Fibroblast of skin of right biceps (primary cell): Measurements from ENCODE around the gene PALB2.

Experiments
- DNase-seq: peaks from one replicate; pipeline ENCODE4 v3.0.0-alpha.2; 2013

The PALB2 gene

DNA sequence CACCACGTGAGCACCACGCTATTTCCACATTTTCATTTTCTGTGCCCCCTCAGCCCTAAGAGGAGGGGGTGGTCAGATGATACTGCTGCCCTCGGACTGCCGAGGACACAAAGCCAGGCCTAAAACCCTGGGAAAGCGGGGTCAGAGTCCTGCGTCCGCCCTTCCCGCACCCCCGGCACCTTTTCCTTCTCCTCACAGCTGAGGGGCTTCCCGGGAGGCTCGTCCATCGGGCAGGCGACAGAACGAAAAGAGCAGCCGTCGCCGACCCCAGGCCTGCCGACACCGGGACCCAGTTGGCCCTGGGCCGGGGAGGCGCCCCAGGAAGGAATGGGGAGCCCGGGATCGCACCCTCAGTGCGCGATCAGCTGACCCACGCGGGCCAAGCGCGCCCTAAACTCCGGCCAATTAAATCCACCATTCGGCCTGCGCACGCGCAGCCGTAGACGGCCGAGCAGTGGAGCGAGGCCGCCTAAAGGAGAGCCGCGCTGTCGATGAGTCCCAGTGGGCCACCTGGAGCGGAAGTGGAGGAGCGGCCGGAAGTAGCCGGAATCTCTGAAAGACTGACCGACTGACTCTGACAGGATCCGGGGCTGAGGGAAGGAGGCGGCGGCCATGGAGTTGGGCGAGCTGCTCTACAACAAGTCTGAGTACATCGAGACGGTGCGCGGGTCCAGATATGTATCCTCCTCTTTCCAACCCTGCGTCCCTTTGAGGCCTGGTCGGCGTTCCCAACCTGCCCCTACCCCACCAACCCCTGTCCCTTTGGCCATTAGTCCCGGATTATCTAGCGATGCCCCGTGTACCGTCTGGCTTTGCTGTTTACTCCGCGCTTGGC lies at the start of gene PALB2, which contains the start of gene DCTN5:
PALB2 (minus strand) TSS at position 380 of the 835 bp plus-strand sequence; CDS start at position 227, 153 bp downstream.
DCTN5 (plus strand) TSS at position 536 of the 835 bp plus-strand sequence; CDS start at position 613, 77 bp downstream.
- peak; percentile 93 for DNase-seq

DNA sequence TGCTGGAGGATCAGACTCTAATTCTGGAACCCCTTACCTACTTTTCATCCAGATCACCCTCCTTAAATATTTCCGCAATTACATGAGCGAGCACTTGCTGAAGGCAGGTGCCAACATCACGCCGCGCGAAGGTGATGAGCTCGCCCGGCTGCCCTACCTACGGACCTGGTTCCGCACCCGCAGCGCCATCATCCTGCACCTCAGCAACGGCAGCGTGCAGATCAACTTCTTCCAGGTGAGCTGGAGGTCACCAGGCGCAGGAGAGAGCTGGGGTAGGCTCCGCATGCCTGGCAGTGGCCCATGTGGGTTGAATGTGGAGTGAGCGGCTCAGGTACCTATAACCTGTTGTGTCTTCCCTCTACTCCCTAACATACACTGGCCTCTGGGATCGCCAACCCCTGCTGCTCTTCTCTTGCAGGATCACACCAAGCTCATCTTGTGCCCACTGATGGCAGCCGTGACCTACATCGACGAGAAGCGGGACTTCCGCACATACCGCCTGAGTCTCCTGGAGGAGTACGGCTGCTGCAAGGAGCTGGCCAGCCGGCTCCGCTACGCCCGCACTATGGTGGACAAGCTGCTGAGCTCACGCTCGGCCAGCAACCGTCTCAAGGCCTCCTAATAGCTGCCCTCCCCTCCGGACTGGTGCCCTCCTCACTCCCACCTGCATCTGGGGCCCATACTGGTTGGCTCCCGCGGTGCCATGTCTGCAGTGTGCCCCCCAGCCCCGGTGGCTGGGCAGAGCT lies 48.5 kb upstream of the PALB2 start:
- no peak for DNase-seq

DNA sequence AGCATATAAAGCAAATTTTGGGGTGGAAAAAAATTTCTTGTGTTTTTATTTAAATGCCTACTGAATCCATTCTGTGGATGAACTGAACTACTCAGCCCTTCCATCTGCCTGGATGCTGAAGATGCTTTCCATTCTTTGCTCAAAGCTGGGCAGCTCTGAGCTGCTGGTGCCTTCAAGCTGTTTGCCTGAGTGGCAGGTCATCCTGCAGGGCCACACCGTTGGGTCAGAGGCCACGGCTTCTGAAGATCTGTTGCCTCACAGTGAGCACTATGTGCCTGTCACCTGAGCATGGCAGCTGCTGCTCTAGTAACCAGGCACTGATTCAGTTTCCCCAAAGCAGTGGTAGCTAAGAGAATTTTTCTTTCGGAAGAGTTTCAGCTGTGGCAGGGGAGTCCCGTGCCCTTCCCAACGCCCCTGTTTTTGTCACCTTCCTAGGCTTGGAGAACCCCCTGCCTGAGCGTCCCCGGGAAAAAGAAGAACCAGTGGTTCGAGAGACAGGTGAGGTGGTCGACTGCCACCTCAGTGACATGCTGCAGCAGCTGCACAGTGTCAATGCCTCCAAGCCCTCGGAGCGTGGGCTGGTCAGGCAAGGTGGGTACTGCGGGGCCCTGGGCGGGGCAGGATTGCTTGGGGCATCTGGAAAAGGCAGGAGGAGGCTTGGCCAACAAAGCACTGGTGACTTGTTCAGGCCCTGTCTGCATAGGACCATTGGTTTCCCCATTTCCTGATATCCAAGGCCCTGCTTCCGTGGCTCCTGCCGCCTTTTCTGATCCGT lies 46.1 kb upstream of the PALB2 start:
- no peak for DNase-seq

DNA sequence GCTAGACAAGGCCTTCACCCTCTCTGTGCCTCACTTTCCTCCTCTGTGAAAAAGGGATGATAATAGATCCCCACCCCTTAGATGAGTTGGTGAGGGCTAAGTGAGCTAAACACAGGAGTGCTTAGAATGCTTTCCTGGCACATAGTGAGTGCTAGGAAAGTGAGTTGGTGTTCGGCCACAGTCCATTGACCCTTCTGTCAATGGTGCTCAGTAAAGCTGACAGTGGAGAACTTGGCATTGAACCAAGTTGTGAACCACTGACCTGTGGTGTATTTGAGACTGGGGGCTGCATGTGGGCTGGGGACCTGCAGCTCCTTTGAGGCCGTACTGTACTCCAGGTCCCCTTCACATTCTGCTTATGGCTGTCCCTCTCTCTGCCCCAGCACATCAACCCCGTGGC lies 42.4 kb upstream of the PALB2 start:
- no peak for DNase-seq

DNA sequence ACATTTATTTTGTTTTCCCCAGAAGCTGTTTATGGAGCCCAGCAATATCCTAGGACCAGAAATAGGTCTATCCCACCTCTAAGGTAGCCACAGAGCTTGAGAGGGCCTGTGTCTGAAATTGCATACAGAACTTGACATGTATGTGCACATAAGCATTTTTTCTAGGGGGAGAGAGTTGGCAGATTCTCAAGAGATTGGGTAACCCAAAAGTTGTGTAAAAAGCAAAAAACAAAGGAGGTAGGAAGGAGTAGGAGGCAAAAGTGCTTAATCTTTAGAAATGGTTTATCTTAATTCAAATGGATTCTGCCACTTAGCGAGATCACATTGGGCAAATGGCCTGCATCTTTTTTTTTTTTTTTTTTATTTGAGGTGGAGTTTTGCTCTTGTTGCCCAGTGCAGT lies 41.1 kb upstream of the PALB2 start:
- no peak for DNase-seq

DNA sequence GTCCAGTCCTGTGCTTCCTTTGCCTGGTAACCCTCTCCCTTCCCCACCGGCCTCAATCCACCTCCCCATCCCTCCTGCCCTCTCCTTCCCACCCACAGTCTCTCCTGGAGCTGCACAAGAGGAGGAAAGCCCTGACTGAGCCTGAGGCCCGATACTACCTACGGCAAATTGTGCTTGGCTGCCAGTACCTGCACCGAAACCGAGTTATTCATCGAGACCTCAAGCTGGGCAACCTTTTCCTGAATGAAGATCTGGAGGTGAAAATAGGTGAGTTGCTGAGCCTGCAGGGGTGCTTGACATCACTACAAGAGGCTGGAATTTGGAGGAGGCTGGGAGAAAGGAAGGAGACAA lies 38.9 kb upstream of the PALB2 start:
- no peak for DNase-seq

DNA sequence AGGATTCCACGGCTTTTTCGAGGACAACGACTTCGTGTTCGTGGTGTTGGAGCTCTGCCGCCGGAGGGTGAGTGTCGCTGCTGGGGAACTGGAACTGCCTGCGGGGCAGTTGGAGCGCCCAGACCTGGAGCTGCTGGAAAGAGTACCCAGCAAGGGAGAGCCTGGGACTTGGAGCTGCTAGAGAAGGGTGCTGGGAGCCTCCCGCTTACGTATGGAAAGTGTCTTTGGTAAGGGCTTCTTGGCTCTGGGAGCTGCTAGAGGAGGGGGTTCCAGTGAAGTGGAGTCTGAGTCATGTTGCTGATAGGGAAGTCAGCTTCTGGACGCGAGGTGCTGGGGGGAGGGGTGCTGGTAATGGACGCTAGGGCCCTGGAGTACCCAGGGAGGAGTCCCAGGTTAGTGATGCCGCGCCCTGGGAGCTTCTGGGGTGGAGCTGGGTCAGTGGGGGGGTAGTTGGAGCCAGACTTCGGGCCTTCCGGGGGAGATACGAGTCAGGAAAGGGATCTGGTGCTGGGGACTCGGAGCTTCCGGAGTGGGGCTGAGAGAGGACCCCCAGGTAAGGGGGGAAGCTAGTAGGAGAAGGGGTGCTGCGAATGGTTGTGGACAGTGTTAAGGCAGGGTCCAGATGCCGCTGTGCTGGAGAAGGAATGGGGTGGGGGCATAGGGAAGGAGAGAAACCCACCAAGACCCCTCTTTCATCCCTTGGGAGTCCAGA lies 38.3 kb upstream of the PALB2 start:
- peak; percentile 68 for DNase-seq

DNA sequence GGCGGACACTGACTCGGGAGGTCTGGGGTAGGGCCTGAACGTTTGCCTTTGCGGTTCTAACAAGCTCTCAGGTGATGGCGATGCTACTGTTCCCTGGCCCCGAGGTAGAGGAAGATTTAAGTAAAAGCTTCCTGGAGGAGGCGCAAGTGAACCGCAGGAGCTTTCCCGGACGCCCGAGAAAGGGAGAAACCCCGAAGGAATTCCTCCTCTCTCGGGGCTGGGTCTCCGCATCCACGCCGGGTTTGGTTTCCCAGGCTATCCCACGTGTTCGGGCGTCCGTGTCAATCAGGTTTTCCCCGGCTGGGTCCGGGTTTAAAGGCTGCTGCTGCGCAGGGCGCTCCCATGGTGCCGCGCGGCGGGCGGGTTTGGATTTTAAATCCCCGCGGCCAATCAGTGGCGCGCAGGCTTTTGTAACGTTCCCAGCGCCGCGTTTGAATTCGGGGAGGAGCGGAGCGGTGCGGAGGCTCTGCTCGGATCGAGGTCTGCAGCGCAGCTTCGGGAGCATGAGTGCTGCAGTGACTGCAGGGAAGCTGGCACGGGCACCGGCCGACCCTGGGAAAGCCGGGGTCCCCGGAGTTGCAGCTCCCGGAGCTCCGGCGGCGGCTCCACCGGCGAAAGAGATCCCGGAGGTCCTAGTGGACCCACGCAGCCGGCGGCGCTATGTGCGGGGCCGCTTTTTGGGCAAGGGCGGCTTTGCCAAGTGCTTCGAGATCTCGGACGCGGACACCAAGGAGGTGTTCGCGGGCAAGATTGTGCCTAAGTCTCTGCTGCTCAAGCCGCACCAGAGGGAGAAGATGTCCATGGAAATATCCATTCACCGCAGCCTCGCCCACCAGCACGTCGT lies 37.5 kb upstream of the PALB2 start, which contains the start of gene PLK1:
PLK1 (plus strand) TSS at position 460 of the 844 bp plus-strand sequence; CDS start at position 504, 44 bp downstream.
- DNase-seq: peak; percentile 89

DNA sequence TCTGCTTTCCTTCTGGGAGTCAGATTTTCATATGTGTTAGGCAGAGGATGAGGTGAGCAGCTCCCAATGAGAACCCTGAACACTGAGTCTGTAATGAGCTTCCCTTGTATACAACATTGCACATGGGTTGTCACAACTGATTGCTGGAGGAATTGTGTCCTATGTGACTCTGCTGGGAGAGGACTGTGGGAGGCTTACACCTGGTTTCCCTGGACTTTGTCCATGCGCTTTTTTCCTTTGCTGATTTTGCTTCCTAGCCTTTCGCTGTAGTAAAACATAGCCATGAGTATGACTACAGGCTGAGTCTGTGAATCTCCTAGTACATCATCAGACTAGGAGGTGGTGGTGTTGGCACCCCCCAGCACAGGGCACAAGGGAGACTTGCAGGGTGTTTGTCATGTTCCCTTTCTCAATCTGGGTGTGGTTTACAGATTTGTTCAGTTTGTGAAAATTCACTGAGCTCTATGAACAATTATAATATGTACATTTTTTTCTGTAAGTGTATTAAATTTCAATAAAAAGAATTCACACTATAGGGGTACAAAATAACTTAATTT lies 35.9 kb upstream of the PALB2 start:
- no peak for DNase-seq

DNA sequence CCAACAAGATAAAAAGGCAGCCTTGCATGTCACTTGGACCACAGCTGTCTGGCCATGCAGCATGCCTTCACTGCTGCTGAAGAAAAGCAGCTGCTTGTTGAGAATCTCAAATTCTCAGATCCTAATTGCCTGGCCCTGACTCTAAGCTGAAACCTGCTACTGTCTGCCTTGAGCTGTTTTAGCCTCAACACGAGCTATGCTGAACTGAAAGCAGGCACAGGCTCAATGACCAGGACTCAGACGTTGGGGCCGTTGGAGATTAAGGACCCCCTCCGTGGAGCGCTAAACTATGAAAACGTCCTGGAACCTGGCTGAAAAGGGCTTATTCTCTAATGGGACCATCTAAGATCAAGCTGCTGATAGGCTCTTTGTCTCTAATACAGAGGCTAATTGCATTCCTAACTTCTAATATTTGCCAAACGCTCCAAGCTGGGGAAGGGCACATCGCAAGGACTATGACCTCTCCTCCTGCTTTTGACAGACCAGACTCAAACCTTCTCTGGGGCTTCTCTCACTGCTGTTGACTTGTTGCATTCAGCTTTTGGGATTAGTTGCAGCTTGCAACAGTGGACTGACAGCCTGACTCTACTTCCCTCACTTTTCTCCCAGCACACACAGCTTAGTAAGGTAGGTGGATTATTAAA lies 33.0 kb upstream of the PALB2 start:
- DNase-seq: no peak

DNA sequence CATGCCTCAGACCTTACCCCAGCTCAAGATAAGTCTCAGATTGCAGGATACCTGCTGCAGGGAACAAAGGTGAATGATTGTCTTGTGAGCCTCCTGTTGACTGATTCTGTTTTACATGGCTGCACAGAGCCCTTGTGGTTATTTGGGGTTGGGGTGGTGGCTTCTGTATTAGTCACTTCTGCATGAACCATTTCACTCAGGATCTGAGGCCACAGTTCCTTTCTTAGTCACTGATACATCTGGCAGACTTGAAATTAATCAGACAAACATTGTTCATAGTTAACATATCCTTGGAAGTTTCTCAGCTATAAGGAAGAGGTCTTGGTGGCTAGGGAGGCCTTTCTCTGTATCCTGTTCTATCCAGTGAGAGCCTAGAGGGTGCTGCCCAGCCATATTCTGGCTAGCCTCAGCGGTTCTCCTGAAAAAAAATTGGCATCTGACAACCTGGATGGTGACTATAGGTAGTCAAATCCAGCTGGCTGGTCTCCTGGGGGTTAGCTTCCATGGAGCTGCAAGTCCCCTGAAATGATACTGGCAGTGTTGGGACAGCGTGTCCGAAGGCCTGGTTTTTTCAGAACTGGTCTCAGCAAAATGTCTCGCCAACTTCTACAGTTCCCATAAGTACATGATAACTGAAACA lies 29.1 kb upstream of the PALB2 start:
- DNase-seq: peak; percentile 86

DNA sequence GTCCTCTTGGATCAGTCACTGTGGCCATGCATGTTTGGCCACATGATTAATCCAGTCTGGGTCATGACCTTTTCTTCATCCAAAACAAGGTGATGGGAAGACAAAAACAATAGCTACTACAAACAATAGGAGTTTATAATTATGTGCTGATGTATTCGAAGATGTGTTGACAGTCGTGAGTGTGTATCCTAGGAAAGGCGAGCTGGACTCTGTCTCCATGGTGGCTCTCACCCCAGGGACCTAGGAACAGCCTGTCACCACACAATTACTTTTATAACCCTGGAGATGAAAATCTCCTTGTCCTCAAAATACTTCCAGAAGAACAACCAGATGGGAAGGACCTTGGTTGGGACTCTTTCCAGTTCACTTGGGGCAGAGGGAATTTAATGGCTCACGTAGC lies 27.8 kb upstream of the PALB2 start:
- DNase-seq: no peak

DNA sequence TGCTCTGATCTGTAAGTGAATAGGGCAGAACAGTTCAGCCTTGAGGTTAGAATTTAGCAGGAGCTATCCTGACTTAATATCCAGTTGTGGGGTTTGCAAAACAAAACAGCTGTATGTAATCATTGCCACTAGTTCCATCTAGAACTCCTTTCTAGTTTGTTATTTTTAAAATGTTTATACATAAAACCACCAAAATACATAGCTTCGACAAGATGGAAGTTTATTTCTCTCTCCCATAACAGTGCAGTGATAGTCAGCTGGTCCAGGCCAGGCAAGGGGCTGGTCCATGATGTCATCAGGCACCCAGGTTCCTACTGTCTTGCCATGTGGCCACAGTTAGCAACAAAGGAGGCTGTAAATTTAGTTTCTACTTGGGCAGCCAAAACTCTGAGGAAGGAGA lies 27.1 kb upstream of the PALB2 start:
- DNase-seq: no peak

DNA sequence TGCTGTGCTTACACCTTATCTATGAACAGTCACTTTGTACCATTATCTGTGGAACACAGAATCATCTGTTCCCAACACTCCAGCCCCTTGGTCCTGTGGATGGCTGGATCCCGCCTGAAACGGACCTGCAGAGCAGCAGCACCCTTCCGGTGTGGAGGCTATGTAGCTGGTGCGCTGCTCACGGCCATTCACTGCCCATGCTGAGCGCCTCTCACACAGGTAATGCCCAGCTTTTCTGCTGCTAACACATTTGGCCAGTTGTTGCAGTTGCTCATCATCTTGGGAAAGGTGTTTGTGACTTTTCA lies 26.2 kb upstream of the PALB2 start:
- DNase-seq: no peak

DNA sequence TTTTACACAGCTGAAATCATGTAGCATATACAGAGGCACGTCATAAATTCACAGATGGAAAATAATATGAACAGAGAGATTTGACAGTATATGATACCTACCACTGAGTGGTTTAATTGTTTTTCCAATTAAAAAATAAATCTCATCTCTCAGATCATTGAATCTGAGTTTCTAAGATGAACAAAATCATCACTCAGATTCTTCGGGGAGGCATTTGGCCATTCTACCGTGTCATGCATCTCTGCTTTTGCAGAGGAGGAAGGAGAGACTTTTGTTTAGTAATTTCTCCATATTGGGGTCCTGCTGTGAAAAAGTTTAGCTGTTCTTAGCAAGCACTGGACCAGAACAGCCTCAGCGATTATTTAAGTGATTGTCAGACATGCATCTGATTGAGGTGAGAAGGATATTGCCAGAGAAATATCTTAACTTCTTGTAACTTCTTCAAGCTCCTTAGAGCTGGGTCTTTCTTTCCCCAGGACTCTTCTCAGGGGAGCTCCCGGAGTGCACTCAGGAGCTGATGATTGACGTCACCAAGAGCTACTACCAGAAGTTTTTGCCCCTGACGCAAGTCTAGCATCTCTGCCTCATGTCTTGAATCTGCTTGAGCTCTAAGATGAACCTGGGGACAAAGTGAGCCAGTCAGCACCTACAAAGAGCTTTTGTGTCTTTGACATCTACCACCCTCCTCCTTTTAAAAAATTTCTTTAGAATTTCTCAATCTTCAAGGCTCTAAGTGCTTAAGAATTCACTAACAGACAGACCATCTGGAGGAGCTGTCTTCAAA lies 25.7 kb upstream of the PALB2 start:
- DNase-seq: no peak

DNA sequence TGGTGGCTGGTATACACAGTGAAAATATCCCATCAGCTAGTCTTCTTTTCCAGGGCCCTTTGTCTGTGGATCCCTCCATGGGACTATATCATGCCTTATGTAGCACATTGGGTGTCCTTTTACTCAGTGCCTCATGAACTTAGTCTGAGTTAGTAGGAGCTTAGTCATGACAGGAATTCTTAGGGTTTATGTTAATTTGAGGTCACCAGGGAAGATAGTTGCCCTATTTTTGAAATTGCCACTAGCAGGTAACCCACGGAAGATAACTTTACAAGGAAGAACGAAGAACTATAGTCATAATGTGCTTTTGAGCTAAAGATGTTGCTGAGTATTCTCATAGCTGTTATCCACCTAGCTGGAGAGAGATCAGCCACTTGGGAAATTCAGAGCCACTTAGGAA lies 22.8 kb upstream of the PALB2 start:
- DNase-seq: no peak

DNA sequence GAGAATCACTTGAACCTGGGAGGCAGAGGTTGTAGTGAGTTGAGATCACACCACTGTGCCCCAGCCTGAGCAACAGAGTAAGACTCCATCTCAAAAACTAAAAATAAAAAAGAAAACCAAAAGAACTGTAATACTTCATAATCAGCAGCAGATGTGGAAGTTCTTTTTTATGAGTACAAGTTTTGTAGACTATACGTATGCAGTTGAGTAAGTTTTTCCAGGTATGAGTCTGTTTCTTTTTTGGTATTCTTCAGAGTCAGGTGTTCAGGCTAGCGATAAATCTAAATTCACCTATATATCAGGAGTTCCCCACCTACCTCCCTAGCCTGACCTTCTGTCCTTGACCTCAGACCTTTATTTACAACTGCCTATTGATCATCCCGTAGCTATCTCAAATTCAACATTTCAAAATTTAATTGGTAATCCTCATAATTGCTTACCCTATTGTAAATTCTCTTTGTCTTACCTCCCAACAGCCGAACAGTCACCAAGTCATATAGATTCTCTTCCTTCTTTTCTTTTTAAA lies 10.9 kb upstream of the PALB2 start:
- no peak for DNase-seq

DNA sequence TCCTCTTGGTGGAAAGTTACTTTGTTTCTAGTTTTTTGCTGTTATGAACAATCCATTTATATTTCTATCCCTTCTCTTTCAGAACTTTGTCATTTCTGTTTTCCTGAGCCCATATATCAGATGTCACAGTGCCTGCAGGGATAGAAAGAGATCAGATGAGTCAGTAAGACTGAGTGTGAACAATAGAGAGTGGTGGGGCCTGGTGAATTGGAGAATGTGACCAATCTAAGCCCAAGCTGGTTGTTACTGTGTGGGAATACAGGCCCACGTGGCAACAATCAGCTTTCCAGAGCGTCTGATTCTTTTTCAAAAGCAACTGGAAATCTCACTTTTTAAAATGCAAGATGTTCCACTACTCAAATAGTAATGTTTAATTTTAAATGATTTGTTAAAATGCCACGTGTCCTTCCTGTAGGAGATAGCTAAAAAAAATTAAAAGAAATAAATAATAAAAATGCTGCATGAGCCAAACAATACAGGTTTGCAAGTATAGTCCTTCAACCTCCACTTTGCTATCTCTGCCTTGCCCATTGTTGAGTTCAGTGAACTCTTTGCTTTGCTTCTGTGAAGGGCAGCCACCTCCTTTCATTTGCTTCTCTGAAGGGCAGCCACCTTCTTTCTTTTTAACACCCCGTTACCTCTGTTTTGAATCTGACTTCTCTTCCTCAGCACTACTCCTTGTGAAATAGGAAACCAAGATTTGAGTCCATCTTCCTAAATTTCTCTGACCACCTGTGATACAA lies 9.7 kb upstream of the PALB2 start:
- DNase-seq: no peak
